GM21360 (cell line): ENCODE data around the gene KLHL5.
A peak's percentile ranks its signal among the peaks of the same experiment; 100 is the strongest.
"Not testable (repeated sequence)": the region's sequence is repeated elsewhere in the genome, so short reads cannot be mapped to it uniquely, and the experiment has no call there.

Source experiments
- ATAC-seq: cut with Tn5 transposase; IDR thresholded peaks from one replicate; pipeline ENCODE4 v1.9.1; 2021; ENCODE audit warnings: mild to moderate bottlenecking, moderate library complexity; ENCODE audit not compliant: unreplicated experiment

The KLHL5 gene

DNA sequence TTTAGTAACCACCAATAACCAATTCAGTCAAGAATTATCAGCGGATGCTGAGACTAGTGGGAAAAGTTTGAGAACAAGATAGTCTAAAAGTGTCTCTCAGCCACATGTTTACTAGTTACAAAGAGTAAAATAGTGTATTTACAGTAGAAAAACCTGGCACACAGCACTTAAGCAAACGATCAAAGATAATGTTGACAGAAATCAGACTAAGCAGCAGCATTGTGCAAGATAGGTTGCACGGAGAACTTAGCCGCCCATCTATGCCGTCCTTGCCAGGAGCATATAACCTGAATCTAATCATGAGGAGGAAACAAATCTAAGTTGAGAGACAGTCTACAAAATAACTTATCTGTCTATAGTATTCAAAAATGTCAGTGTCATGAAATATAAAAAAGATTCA lies 35.3 kb downstream of the KLHL5 start:
- no peak for ATAC-seq

- no peak for ATAC-seq
These were observed 40.3 kb downstream of the KLHL5 start for GRCh38 chr4:39102297-39102696.

DNA sequence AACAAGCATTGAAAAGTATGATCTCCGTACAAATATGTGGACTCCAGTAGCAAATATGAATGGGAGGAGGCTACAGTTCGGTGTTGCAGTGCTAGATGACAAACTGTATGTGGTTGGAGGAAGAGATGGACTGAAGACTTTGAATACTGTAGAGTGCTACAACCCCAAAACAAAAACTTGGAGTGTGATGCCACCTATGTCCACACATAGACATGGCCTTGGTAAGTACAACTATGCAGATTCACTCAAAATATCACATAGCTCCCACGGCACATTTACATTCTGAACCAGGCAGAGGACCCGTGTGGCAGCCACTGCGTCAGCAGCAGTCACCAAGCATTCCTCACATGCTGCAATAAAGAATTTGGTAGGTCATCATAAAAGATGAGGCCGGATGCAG lies 41.3 kb downstream of the KLHL5 start:
- ATAC-seq: no peak

DNA sequence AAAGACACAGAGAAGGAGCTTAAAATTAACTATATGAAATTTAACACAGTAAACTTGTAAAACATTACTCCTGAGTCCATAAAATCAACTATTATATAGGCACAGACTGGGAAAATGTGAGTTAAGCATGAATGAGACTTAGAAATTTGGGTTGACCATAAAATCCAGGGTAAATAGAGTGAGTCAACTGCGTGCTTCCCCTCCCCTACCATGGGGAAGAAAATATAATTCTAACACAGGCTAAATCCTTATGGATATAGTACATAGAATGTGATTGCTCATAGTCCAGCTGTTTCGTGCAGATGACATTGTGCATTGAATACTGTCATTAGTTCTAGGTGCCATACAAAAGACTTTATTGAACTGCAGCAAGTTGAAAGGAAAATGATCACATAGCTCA lies 42.2 kb downstream of the KLHL5 start:
- no peak for ATAC-seq

- ATAC-seq: no peak
These were observed 44.0 kb downstream of the KLHL5 start for GRCh38 chr4:39106011-39106410.

- ATAC-seq: no peak
These were observed 52.4 kb downstream of the KLHL5 start for GRCh38 chr4:39114436-39114835.

DNA sequence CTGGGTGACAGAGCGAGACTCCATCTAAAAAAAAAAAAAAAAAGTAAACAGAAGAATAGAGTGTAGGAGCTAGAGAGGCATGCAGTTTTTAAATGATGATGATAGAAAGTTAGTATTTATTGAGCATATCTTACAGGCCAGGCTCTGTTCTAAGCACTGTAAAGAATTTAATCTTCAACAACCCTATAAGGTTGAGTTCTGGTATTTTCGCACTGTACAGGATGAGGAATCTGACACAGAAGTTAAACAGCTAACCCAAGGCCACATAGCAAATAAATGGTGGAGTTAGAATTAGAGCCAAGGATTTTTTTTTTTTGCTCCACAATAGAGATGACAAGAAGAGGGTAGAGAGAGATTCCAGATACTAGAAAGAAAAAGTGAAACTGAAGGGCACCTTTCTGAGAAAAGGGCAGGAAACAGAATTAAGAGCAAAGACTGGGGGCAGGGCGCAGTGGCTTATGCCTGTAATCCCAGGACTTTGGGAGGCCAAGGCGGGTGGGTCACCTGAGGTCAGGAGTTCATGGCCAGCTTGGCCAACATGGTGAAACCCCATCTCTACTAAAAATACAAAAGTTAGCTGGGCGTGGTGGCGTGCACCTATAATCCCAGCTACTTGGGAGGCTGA lies 56.1 kb downstream of the KLHL5 start:
- ATAC-seq: no peak

- ATAC-seq: no peak
These were observed 58.4 kb downstream of the KLHL5 start for GRCh38 chr4:39120418-39120817.

DNA sequence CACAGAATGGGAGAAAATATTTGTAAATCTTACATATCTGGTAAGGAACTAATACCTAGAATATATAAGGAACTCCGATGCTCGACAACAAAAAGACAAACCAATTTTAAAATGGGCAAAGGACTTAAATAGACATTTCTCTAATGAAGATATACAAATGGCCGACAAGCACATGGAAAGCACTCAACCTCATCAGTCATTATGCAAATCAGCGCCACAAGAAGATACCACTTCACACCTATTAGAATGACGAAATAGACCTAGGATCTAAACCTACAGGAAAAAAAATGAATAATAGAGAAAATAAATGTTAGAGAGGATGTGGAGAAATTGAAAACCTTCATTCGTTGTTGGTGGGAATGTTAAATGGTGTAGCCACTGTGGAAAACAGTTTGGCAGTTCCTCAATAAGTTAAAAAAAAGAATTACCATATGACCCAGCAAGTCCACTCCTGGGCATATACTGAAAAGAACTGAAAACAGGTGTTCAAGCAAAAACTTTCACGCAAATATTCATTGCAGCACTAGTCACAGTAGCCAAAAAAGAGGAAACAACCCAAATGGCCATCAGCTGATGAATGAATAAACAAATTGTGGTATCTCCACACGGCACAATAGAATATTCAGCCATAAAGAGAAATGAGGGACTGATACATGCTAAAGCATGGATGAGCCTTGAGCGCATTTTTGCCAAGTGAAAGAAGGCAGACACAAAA lies 63.0 kb downstream of the KLHL5 start:
- peak; percentile 78 for ATAC-seq

GRCh38 chr4:39125600-39125985 lies 63.6 kb downstream of the KLHL5 start:
- ATAC-seq: no peak

- ATAC-seq: no peak
These were observed 64.4 kb downstream of the KLHL5 start for GRCh38 chr4:39126256-39127095.

DNA sequence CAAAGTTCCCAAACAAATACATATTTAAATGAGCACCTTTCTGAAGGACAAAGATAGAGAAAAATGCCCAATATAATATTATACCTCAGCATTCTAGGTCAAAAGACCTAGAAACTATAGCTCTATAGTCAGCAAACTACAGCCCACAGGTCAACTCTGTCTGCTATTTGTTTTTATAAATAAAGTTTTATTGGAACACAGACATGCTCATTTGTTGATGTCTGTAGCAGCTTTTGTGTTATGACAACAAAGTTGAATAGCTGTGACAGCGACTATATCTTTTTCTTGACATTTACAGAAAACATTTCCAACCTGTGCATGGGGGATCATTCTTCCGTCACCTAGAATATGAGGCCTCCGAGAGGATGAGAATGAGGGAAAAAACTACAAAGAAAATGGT lies 71.6 kb downstream of the KLHL5 start:
- no peak for ATAC-seq

GRCh38 chr4:39134683-39135306 lies 72.8 kb downstream of the KLHL5 start:
- ATAC-seq: no peak

- not testable (repeated sequence) for ATAC-seq
These were observed 76.2 kb downstream of the KLHL5 start for GRCh38 chr4:39138227-39138626.

- no peak for ATAC-seq
These were observed 84.2 kb downstream of the KLHL5 start for GRCh38 chr4:39146211-39146610.

- ATAC-seq: no peak
These were observed 92.0 kb downstream of the KLHL5 start for GRCh38 chr4:39154009-39154408.

GRCh38 chr4:39157520-39157919 lies 95.5 kb downstream of the KLHL5 start:
- ATAC-seq: no peak

DNA sequence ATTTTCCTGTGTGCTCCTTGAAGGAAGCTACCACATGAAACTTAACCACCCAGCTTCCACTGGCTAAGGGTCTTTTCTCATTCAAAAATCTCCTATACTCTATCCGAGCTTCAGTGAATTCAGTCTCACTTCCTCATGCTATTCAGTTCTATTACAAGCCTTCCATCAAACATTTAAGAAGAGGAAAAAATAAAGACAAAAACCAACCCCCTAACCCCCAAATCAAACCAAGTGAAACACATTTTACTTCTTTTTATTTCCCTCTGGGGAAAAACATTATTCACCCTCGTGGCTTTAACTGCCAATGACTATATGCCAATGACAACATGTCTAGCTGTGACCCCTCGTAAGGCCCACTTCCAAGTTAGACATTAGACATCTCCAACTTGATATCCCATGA lies 104.1 kb downstream of the KLHL5 start:
- ATAC-seq: no peak

DNA sequence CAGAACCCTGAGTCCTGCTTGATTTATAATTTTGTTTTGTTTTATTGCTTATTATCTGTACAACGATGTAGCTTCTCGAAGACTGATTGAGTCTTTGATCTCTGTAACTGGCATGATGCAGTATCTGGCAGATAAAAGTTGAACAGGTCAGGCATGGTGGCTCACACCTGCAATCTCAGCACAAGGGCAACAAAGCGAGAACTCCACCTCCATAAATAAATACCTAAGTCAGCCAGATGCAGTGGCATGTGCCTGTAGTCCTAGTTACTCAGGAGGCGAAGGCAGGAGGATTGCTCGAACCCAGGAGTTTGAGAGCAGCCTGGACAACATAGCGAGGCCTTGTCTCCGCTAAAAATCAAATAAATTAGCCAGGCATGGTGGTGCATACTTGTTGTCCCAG lies 104.6 kb downstream of the KLHL5 start:
- ATAC-seq: no peak

DNA sequence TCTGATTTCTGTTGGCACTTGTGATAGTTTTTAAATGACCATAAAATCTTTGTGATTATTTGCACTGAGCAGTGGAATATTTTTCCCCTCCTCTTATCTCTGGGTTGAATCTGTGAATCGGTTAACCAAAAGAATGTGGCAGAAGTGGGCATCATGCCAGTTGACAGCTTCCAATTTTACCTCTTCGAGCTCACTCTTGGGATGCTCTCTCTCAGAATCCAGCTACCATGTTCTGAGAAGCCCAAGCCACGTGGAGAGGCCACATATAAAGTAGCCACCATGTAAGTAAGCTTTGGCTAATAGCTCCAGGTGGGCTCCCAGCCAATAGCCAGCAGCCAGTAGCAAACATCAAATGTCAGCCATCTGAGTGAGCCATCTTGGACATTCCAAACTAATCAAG lies 107.4 kb downstream of the KLHL5 start:
- no peak for ATAC-seq

- ATAC-seq: no peak
These were observed 108.3 kb downstream of the KLHL5 start for GRCh38 chr4:39170301-39170700.
